ENCODE measurements around the gene SPAG6.
A peak's percentile ranks its signal among the peaks of the same experiment; 100 is the strongest.
"Not testable (repeated sequence)": the region's sequence is repeated elsewhere in the genome, so short reads cannot be mapped to it uniquely, and the experiment has no call there.

SPAG6 gene

GRCh38 chr10:22345301-22346095, at the start of gene SPAG6:
TSS of gene SPAG6 (plus strand) at chr10:22345496. CDS start at chr10:22345612, 116 bp downstream.
- no peak for DNase-seq (ENCODE audit: low read depth)

GRCh38 chr10:22301193-22301592, 44.1 kb upstream of the SPAG6 start:
- no peak for DNase-seq (ENCODE audit: low read depth)

GRCh38 chr10:22303461-22303860, 41.8 kb upstream of the SPAG6 start:
- DNase-seq (ENCODE audit: low read depth): no peak

GRCh38 chr10:22305721-22306120, 39.6 kb upstream of the SPAG6 start:
- no peak for DNase-seq (ENCODE audit: low read depth)

- no peak for DNase-seq (ENCODE audit: low read depth)
Observed at GRCh38 chr10:22308390-22308789, 36.9 kb upstream of the SPAG6 start.

GRCh38 chr10:22309180-22310000, 35.9 kb upstream of the SPAG6 start:
- no peak for DNase-seq (ENCODE audit: low read depth)

GRCh38 chr10:22310012-22310411, 35.3 kb upstream of the SPAG6 start:
- not testable (repeated sequence) for DNase-seq (ENCODE audit: low read depth)

GRCh38 chr10:22310928-22311327, 34.4 kb upstream of the SPAG6 start:
- DNase-seq (ENCODE audit: low read depth): no peak

GRCh38 chr10:22314852-22315251, 30.4 kb upstream of the SPAG6 start:
- no peak for DNase-seq (ENCODE audit: low read depth)

GRCh38 chr10:22315455-22316285, 29.6 kb upstream of the SPAG6 start:
- DNase-seq (ENCODE audit: low read depth): no peak

GRCh38 chr10:22316286-22317075, 28.8 kb upstream of the SPAG6 start, which contains the start of gene COMMD3:
TSS of gene COMMD3 (plus strand) at chr10:22316388. CDS start at chr10:22316418, 30 bp downstream.
- peak; percentile 67 for DNase-seq (ENCODE audit: low read depth)

GRCh38 chr10:22317076-22317370, 28.3 kb upstream of the SPAG6 start:
- DNase-seq (ENCODE audit: low read depth): no peak

- DNase-seq (ENCODE audit: low read depth): no peak
Observed at GRCh38 chr10:22317771-22318565, 27.3 kb upstream of the SPAG6 start.

- DNase-seq (ENCODE audit: low read depth): no peak
Observed at GRCh38 chr10:22318772-22319171, 26.5 kb upstream of the SPAG6 start.

- no peak for DNase-seq (ENCODE audit: low read depth)
Observed at GRCh38 chr10:22319547-22319979, 25.7 kb upstream of the SPAG6 start.

- DNase-seq (ENCODE audit: low read depth): no peak
Observed at GRCh38 chr10:22319980-22320558, 25.2 kb upstream of the SPAG6 start.

GRCh38 chr10:22320591-22321155, 24.6 kb upstream of the SPAG6 start, which contains the start of gene BMI1:
TSS of gene BMI1 (plus strand) at chr10:22321099. CDS start at chr10:22326450, 5,351 bp downstream.
- DNase-seq (ENCODE audit: low read depth): peak; percentile 57

GRCh38 chr10:22321156-22321923, 24.0 kb upstream of the SPAG6 start:
- DNase-seq (ENCODE audit: low read depth): peak; percentile 51

Data from T-helper 22 cell (primary cell).